GM18519 (cell line): Measurements from ENCODE around the gene PHRF1.

Experiments used
- ATAC-seq: cut with Tn5 transposase; IDR thresholded peaks from one replicate; pipeline ENCODE4 v1.9.1; 2021; ENCODE audit warnings: mild to moderate bottlenecking, moderate library complexity; ENCODE audit not compliant: unreplicated experiment, low FRiP score

The PHRF1 gene, protein sequence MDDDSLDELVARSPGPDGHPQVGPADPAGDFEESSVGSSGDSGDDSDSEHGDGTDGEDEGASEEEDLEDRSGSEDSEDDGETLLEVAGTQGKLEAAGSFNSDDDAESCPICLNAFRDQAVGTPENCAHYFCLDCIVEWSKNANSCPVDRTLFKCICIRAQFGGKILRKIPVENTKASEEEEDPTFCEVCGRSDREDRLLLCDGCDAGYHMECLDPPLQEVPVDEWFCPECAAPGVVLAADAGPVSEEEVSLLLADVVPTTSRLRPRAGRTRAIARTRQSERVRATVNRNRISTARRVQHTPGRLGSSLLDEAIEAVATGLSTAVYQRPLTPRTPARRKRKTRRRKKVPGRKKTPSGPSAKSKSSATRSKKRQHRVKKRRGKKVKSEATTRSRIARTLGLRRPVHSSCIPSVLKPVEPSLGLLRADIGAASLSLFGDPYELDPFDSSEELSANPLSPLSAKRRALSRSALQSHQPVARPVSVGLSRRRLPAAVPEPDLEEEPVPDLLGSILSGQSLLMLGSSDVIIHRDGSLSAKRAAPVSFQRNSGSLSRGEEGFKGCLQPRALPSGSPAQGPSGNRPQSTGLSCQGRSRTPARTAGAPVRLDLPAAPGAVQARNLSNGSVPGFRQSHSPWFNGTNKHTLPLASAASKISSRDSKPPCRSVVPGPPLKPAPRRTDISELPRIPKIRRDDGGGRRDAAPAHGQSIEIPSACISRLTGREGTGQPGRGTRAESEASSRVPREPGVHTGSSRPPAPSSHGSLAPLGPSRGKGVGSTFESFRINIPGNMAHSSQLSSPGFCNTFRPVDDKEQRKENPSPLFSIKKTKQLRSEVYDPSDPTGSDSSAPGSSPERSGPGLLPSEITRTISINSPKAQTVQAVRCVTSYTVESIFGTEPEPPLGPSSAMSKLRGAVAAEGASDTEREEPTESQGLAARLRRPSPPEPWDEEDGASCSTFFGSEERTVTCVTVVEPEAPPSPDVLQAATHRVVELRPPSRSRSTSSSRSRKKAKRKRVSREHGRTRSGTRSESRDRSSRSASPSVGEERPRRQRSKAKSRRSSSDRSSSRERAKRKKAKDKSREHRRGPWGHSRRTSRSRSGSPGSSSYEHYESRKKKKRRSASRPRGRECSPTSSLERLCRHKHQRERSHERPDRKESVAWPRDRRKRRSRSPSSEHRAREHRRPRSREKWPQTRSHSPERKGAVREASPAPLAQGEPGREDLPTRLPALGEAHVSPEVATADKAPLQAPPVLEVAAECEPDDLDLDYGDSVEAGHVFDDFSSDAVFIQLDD (N-terminal part only)

DNA sequence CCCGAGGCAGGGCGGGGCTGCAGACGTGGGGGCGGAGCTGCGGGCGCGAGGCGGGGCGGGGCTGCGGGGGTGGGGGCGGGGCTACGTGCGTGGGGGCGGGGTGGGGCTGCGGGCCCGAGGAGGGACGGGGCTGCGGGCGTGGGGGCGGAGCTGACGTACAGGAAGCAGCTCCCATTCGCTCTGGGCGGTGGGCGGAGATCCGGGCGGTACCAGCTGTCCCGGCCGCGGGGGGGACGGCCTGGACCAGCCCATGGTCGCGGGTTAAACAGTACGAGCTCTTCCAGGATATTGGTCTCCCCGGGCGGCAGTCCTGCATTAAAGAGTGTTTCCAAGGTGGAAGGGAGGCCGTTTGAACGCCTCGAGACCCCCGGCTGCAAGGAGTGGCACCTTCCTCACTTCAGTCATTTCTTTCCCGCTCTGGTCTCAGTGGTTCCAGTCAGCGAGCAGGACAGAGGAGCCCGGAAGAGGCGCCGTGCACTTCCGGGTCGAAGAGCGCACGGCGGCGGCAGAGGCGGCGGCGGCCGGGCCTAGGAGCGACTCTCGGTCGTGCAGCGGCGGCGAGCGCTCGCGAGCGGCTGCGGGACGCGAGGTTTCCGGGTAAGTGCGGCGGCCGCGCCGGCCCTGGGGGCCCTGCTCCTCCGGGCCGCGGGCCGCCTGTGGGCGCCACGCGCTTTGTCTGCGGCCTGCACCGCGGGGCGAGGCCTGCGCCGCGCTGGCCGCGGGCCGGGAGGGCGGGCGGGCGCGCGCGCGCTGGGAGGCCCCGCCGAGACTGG lies at the start of gene PHRF1:
PHRF1 (plus strand) TSS at position 475 of the 773 bp plus-strand sequence. CDS start 5,043 bp downstream, outside the sequence.
- ATAC-seq = peak; percentile 68

DNA sequence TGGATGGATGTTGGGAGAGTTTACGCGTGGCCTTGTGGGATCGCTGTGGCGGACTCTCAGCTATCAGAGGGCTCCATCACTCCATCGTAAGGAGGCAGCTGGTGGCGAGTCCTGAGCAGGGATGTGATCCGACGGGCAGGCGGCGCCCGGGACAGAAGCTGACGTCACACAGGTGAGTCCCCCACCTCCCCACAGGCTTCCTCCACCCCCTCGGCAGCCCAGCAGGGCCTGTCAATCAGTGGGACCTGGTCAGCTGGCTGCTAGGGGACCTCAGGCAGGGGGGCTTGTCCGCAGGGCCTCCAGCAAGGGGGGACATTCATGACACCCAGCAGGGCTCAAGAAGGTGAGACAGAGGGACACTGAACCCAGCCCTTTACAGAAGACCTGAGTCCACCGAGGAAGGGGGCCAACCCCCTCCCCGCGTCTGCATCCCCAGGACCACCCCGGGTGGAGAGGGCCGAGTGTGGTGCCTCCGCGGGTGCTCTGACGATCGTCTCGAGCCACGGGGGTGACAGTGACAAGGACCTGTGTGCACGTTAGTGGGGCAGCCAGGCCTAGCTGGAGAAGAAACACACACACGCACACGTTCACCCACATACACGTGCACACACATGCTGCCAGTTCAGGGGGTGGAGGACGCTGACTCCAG lies 48.0 kb upstream of the PHRF1 start:
- ATAC-seq = no peak

DNA sequence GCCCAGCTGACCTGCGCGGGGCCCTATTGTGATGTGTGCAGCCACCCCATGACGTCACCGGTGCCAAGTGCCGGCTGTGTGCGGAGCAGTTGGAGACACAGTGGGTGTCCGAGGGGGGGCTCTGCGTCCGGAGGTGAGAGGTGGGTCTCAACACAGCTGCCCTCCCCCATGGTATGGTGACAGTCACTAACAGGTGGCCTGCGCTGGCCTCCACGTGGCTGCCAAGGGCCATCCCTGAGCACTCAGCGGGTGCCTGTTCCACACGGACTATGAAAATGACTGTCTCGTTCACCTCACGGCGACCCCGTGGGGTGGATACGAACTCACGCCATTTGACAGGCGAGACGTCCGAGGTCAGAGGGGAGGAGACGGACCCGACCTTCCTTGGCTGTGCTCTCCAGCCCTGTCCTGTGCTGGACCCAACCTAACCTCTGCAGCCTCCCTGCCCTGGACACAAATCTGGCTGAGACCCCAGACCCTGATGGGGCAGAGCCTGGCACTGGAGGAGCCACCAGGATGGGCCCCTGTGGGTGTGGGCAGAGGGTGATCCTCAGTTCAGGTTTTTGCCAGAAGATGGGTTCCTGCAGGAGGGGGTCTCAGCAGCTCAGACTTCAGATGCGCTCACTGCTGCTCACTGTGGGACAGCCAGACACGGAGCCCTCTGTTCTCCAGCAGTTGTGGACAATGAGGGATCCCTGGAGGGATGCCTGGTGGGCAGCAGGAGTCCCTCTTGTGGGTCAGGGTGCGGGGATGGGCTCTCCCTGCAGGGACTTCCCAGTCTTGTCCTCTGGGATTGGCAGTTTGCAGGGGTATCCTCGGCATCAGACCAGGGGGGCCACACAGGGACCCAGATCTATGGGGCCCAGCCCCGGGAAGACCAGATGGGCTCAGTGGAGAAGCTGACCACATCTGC lies 47.2 kb upstream of the PHRF1 start:
- no peak for ATAC-seq

DNA sequence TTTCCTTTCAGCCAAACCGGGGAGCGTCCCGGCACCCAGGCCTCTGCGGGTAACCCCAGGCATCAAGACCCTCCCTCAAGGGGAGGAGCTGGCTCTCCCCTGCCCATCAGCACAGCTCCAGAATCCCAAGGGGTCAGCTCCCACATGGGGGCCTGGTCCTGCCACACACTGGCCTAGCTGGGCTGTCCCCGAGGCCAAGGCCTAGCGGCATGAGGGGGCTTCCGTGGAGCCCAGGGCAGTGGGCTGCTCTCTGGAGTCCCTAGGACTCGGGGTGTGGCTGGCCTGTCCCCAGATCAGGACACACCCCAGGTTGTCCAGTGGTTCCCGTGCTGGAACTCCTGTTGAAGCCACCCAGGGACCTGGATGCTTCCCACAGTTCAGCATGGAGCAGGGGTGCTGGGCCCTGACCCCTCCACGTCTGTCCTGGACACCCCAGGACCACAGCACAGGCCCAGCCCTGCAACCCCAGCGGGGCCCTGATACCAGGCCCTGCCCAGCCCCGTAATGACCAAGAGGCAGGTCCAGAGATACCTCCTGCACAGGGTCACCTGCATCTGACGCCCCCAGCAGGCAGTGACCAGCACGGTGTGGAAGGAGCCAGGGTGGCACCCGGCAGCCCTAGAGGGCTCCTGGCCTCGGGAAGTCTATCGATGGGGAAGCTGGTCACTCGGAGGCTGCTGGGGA lies 46.4 kb upstream of the PHRF1 start:
- no peak for ATAC-seq

DNA sequence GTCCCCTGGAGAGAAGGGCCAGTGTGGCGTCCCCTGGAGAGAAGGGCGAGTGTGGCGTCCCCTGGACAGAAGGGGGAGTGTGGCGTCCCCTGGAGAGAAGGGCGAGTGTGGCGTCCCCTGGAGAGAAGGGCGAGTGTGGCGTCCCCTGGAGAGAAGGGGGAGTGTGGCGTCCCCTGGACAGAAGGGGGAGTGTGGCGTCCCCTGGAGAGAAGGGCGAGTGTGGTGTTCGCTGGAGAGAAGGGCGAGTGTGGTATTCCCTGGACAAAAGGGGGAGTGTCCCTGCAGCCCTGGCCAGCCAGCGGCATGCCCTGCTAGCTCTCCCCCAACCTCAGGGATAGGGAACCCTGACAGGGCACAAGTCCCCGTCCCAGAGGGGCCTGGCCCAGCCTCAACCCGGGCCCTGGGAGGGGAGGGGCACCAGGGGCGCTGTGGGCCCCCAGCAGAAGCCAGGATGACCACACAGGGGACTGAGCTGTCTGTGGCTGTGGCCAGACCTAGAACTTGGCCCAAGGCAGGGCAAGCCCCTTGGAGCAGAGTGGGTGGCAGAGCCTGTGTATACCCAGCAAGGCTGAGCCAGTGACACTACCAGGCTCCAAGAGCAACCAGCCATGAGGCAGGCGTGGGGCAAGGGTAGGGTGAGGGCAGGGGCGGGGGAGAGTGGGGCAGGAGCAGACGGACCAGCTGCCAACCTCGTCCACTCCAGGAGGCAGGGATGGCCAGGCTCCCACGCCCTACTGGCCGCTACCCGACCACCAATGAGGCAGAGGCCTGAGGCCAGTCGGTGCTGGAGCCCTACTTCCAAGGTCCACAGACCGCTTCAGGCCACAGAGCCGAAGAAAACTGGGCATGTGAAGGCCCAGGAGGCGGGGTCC lies 45.1 kb upstream of the PHRF1 start:
- ATAC-seq = no peak

DNA sequence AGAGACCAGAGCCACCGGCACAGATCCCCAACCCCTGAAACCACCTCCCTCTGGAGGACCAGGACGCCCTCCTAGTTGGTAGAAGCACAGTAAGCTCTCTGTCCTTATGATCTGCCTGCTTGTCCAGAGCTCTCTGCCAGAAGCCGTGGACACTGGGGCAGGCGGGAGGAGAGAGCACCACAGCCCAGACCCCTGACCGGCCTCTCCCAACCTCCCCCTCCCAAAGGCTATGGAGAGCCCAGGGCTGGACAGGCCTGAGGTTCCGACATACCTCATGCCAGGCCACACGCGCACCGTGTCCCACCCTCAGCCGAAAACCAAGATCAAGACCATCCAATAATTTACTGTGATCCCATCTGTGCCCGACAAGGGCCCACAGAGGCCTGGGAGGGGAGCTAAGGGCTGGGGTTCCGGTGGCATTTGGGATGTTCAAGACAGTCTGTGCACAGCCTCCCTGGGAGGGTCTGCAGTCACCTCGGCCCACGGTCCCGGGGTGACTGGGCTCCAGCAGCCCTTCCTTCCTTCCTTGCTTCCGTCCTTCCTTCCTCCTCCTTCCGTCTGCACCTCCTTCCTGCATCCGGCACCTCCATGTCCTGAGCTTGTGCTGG lies 44.2 kb upstream of the PHRF1 start:
- ATAC-seq = no peak

DNA sequence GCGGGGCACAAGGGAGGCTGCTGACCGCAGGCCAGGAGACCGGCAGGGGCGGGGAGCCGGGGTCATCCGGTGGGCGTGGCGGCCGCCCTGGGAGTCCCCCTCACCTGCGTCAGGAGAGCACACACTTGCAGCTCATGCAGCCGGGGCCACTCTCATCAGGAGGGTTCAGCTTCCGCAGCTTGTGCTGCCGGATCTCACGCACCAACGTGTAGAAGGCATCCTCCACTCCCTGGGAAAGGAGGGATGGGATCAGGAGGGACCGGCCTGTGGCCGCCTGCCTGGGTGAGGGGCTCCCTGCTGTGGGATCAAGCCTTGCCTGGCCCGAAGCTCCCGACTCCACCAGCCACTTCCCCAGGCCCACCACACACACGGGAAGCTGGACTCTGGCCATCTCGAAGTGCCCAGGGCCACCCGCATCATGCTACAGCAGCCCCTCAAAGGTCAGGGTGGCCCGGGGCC lies 43.7 kb upstream of the PHRF1 start:
- no peak for ATAC-seq

DNA sequence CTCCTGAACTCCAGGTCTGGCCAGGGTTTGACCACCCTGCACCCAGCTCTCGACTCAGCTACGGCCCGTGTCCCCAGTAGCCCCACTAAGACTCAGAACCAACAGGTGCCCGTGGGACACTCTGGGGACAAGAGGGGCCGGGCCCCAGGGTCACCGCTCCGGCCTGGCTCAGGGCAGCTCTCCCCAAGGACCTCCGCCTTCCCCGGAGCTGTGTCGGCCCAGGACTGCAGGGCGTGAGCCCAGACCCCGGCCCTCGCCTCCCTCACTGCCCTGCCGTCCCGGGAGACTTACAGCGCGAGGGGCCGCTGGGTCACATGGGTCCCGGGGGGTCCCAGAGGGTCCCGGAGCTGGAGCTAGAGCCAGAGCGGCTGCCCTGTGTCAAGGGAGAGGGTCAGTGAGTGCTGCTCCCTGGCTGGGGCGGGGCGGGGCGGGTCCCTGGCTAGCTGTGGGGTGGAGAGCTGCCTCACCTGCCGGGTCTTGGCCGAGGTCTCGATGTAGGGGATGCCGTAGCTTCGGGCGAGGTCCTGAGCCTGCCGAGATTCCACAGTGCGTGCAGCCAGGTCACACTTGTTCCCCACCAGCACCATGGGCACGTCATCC lies 43.2 kb upstream of the PHRF1 start:
- ATAC-seq = no peak

DNA sequence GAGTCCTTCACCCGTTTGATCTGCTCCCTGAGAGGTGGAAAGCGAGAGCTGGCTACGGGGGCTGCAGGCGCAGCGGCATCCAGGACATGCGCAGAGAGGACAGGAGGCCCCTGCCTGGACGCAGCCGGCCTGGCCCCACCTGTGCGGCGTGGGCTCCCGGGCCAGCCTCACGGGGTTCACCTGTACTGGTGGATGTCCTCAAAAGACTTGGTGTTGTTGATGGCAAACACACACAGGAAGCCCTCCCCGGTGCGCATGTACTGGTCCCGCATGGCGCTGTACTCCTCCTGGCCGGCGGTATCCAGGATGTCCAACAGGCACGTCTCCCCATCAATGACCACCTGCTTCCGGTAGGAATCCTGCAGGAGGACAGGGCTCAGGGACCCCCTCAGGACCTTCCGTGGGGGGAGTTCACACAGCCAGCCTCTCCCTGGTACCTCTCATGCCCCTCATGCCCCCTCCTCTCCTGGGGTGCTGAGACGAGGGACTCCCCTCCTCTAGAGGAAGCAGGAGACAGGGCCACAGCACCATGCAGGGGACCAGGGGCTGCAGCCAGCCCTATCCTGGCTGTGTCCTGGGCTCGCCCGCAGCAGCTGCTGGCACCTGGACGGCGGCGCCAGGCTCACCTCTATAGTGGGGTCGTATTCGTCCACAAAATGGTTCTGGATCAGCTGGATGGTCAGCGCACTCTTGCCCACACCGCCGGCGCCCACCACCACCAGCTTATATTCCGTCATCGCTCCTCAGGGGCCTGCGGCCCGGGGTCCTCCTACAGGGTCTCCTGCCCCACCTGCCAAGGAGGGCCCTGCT lies 42.5 kb upstream of the PHRF1 start:
- no peak for ATAC-seq

DNA sequence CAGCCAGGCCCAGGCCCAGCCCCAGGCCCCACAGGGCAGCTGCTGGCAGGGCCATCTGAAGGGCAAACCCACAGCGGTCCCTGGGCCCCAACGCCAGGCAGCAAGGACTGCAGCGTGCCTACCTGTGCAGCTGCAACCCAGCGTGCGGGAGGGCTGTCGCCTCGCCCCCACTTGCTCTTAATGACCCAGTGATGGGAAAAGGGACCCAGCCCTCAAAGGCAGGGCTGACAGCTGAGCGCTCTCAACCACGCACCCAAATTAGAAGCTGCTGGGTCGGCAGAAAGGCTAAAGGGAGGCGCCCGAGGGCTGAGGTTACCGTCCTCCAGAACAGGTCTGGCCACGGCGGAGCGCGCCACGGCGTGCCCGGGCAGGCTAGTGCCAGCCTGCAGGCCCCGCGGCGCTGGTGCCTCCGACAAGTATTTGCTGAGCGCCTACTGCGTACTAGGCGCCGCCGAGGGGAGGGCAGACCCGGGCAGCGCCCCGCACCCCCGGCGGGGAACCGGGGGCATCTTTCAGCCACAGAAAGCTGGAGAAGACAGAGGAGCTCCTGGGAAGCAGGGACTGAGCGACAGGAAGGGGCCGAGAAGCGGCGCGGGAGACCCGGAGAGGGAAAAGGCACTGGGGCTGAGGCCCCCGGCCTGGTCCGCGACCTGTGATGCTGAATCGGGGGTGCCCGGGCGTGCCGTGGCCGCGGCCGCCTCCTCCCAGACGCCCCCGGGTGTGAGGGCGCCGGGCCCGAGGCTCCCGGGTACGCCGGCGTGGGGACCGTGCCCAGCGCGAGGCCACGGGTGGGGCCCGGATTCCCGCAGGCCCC lies 41.7 kb upstream of the PHRF1 start:
- no peak for ATAC-seq

DNA sequence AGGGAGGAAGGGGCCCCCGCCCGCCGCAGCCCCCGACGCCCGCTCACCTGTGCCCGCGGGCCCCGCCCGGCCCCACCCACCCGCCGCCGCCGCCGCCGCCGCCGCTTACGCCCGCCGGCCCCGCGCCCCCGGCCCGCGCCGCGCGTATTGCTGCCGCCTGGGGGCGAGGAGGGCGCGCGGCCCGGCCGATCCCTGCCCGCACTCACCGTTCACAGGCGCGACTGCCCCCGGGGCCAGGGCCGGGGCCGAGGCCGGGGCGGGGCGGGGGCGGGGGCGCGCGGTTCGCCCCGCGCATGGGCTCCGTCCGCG lies 41.1 kb upstream of the PHRF1 start:
- peak; percentile 5 for ATAC-seq

DNA sequence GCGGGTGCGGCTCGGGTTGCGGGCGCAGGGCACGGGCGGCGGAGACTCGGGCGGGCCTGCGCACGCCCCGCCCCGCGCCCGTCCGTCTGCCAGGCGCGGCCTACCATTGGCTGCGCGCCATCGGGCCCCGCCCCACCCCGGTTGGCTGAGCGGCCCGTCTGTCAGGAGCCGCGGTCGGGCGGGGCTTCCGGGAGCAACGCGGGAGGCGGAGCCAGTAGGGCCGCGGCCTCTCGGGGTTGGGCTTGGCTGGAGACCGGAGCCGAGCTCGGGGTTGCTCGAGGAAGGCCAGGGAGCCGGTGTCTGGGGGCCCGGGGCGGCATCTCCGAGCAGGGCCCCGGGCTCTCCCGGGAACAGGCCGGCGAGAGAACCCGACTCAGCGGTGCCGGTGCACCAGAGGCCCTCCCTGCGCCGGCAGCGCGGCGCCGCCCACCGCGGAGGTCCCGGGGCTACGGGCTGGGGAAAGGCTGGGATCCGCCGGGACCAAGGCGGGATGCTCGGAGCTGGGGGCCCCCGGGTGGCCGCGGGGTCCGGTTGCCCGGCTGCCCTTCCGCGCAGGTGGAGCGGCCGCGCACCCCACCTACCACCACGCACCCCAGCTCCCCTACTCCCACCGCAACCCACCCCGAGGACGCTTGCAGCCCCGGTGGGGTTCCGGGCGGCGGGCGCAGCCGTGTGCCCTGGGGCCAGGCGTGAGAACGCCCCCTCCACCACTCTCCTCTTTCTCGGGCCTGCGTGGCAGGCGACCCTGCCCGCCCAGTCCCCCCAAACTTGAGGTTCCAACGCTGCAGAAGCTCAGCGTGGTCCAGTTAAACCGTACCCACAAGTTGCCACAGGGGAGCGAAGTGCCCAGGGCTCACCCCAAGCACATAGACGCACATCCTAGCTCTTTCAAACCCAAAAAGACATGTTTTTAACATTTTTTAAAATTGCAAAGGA lies 40.5 kb upstream of the PHRF1 start, which contains the start of gene HRAS:
HRAS (minus strand) TSS at position 58 of the 936 bp plus-strand sequence.
- peak; percentile 53 for ATAC-seq

DNA sequence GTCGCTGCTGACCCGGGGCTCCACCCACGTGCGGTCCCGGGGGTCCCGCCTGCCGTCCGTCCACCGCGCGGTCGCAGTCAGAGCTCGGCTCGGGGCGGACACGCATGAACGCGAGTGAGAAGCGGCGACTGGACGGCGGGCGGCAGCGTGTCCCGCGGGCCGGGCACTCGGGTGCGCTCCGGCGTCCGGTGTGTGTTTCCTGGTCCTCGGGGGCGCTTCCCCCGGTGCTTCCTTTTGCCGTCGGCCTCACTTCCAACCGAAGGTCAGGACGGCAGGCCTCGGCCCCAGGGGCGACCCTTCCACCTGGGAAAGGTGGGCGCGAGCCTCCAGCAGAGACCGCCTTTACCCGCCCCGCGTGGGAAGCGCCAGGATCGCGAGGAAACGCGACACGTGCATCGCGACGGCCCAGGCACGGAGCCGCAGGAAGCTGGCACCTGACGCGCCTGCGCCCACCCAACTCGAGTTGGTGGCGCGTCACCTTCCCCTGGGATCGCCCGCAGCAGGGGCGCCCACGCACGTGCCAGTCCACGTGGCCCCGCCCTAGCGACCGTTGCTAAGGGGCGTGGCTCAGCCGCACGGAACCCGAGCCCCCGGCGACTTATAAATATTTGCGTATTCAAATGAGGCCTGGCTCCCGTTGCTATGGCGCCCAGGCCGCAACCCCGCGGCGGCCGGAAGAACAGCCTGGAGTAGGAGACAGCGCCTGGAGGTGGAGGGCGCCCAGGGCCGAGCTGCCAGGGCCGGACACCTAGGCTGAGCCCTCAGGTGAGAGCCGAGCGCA lies 39.2 kb upstream of the PHRF1 start, which contains the start of gene LRRC56:
LRRC56 (plus strand) TSS at position 687 of the 781 bp plus-strand sequence. CDS start 3,158 bp downstream, outside the sequence.
- peak; percentile 35 for ATAC-seq
